Stimulated activated CD8-positive, alpha-beta memory T cell treated with anti-CD3 and anti-CD28 coated beads, Interleukin-7, amount 100 ng/mL, for 1 hour (primary cell): ENCODE data around the gene ZNF277.

ENCODE experiments used
- DNase-seq, 2 donors: peaks; one replicate each; pipeline ENCODE4 v3.0.0-alpha.2; 2020; ENCODE audit warnings: low read depth in 2 of 2

Gene ZNF277

DNA sequence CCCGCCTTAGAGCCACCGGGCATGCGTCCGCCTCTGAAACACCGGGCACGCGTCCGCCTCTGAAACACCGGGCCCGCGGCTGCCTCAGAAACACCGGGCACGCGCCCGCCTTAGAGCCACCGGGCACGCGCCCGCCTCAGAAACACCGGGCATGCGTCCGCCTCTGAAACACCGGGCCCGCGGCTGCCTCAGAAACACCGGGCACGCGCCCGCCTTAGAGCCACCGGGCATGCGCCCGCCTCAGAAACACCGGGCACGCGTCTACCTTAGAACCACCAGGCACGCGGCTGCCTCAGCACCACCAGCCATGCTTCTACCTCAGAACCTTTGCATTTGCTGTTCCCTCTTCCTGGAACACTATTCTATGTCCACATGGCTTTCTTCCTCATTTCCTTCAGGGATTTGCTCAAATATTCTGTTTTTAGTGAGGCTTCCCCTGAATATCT is 185.4 kb downstream of the ZNF277 start:
- peak; percentile 12 to 30 for DNase-seq
